DMS79 treated with DMSO at 0.1 percent for 48 hours (cell line): ENCODE results near the gene KRT39.
"Not testable (repeated sequence)": the region's sequence is repeated elsewhere in the genome, so short reads cannot be mapped to it uniquely, and the experiment has no call there.

Experiments used
- DNase-seq: peaks from one replicate; lab custom pipeline; 2025; lab: John Stamatoyannopoulos, UW

The KRT39 gene

DNA sequence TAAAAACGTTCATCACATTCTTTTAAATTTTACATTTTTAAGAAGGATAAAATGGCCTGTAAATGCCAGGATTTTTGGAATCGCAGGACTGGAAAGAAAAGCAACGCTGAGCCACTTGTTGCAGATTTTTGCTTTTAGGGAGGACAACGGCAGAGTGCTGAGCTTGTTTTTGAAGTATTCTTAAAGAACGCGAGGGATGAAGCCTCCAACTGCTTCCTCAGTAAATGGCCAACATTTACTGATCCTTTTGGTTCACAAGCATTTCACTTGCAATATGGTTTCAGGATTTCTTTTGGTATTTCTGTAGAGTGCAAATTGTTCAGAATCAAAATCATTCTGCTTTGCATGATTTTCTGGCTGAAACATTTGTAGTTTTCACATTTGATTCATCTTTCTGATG is 26.5 kb downstream of the KRT39 start:
- no peak for DNase-seq

DNA sequence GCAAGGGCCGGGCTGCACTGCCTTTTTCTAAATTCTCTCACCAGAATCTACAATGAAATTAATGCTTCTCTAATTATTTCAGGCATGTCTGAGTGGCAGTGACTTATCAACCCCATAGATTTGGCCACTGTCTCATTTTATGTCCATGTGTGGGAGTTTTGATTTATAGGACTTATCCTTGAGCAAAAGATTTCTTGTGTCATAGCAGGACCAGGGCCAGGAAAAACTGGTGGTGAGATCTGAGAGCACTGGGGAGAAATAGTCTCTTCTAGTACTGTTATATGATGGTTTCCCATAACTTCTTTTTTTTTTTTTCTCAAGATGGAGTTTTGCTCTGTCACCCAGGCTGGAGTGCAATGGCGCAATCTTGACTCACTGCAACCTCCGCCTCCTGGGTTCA is 27.8 kb downstream of the KRT39 start:
- no peak for DNase-seq

DNA sequence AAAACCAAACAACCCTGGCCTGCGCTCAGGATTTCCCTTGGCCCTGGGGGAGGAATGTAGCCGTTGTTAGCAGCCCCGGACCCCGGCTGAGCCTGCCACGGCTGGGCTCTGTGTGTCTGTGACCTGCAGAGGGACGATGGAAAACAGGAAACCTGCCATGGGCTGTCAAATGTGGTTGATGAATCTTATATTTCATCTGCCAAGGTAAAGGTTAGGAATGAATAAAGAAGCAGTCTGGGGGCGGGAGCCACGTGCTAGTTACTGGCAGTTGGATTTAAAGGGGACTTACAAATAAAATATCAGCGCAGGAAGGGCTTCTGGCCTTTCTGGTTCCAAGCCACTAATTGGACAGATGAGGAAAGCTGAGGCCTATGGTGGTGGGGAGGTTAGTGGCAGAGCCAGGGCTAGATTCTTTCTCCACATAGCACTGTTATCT is 29.3 kb downstream of the KRT39 start, which contains the start of gene KRT23:
KRT23 (minus strand) TSS at position 263 of the 436 bp plus-strand sequence. CDS start 1,043 bp downstream, outside the sequence.
- DNase-seq: no peak

DNA sequence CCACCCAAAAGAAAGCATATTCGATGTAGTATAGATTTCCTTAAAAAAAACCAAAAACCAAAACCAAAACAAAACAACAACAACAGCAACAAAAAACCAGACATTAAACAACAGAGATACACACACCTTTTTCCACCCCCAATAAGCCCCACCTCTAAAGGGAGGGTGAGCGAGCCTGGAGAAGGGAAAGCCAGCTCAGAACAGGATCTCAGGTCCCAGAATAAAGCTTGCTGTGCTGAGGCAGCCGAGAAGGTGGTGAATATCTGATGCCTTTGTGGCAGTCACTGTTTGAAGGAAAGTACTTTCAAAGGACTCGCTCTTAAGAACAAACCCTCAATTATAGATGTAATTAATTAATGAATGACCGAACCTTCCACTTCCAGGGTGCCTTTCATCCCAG is 29.8 kb downstream of the KRT39 start:
- no peak for DNase-seq

DNA sequence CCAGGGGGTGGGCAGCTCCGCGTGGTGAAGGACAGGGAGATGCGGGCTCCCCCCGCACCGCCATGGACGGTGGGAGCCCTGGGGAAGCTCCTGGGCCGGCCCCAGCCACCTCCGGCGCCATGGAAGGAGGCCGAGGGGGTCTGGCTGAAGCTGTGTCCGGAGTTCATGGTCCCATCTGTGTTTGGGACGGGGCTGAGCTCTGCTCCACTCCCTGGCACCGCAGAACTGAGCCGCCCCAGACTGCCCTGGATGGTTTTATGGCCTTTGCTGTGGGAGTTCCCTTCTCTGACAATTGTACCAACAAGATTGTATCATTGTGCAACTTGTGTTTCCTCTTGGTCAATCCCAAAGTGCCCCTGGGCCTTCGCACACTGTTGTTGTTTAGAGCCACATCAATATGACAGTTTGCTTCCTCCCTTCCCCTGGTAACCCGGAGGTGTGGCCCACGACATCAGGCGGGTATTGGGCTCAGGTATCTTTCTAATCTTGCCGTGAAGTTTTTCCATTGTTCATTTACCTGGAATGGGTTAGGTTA is 30.2 kb downstream of the KRT39 start:
- no peak for DNase-seq

DNA sequence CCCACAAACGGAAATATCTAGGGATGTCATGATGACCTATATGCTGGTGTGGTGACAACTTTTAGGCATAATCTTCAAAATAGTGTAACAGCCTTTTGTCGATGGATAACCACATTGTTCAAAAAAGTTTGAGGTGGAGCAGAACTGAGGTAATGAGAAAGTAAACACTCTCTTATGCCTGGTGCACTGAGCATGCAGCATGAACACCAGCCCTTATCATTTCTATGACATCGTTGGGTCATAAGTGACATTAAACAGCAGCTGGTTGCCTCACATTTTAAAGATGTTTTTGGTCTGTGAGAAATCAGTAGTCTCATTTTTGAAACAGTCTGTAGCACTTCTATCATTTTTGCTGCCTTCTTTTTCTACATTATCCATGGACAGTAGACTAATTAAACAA is 31.1 kb downstream of the KRT39 start:
- DNase-seq: no peak

DNA sequence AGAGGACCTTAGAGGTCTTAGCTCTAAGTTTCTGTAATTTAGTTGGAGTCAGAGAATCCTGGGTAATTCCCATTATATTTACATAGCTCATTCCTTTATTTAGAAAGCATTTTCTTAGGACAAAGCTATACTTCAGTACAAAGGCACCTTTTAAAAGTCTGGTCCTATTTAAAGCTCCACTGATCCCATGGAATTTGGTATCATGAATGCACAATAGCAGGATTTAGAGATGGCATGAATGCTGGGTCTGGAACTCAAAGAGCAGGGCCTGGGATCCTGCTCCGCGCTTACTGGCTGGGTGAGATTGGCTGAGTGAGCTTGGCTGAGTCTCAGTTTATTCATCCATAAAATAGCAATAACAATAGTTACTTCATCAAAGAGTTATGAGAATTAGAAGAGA is 34.1 kb downstream of the KRT39 start:
- no peak for DNase-seq

DNA sequence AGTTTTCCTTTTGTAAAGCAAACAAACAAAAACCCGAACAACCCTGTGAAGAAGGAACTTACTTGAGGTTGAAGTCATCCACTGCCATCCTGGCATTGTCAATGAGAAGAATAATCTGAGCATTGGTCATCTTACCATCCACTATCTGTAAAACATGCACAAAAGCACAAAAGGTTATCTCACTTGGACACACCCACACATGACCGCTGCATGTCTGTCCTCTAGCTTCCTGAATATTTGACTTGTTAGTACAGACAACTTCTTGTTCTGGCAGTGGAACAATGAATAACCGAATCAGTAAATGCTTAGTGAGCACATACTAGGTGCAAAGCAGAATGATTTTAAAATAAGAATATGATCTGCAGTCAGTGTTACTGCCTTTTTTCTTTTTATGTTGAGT is 35.4 kb downstream of the KRT39 start:
- no peak for DNase-seq

DNA sequence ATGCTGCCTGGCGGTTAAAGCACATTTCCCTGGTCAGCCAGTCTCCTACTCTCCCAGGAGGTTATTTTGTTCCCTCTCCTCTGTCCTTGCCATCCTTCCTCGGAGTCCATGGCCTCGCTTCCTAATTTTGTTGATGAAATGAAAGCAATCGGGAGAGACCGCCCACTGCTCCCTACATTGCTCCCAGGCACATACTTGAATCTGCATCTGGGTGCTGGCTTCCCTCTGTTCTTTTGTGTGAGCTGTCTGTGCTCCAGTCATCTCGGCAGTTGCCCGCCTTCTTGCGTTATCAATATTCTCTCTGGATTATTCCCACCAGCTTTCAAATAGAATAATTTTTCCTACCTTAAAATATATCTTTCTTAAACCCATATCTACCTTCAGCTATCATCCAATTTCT is 40.4 kb downstream of the KRT39 start:
- DNase-seq: no peak

DNA sequence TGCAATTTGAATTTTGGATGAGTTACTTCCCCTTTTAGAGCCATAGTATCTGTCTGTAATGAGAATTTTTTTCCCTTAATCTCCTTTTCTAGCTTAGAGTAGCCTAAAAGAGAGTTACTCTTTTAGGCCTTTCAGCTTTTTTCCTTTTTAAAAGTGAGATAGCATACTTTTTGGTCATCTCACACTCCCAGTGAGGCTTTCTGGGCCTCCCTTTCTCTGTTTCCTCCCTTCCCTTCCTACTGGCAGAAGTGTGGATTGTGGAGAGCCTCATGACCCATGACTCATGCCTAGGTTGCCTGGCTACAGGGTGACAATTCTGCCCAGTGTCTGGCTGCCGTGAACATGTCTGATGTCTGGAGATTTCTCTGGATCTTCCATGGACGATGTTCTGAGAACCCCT is 44.5 kb downstream of the KRT39 start:
- no peak for DNase-seq

DNA sequence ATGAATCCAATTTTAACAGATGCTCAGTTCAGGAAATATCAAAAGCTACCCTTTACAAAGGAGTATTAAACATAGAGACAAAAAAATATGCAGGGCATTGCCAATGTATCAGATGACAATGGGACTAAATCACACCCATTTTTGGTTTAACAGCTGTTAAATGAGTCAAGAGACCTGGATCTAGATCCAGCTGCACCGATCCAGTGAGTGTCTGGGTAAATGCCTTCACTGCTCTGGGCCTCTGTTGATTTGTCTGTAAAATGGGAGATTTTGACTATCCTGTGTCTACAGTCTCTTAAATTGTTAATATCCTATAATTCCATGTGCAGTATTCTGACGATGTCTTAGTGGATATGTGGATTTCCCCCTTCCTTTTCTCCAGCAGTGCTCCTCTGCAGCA is 45.7 kb downstream of the KRT39 start:
- DNase-seq: no peak

DNA sequence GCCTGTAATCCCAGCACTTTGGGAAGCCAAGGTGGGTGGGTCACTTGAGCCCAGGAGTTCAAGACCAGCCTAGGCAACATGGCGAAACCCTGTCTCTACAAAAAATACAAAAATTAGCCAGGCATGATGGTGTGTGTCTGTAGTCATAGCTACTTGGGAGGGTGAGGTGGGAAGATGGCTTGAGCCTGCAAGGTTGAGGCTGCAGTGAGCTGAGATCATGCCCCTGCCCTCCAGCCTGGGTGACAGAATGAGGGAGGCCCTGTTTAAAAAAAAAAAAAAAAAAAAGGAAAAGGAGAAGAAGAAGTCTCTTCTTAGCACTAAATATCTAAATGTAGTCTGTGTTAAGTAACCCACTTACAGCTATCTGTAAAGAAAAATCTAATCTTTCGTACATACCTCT is 49.6 kb downstream of the KRT39 start:
- not testable (repeated sequence) for DNase-seq

DNA sequence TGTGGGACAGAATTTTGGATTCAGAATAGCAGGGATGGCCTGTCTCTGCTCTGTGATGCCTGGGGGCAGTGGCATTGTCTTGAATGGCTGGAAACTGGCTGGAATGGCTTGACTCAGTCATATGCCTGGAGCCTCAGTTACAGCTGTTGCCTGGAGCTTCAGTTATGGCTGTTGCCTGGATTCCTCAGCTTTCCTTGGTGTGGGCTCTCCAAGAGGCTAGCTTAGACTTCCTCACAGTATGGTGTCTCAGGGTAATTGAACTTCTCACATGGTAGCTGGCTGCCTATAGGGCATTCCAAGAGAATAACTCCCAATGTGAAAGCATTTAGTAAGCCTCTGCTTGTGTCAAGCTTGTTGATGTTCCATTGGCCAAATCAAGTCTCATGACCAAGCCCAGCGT is 50.4 kb downstream of the KRT39 start:
- DNase-seq: no peak

DNA sequence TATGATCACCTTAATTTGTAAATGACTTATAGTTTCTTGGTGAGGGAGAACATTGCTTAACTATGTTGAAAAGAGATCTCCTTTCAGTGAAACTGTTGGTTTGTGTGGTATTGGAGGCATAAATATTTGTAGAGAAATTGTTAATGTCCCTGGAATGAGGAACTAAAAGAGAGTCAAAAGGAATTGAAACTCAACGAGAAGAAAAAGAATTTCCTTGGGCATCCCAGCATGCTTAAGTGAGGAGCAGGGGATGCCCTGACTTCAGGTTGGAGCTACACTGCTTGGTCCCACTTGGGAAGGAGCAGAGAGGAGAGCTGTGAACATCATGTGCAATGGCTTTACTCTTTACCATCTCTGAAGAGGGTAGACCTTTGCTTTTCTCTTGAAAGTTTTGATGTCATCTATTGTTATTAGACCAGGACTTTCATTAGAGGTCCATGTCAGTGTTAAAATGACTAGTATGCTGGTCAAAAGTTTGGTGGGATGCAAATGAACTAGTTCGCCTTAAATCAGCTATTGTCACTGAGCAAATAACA is 51.0 kb downstream of the KRT39 start:
- DNase-seq: no peak

DNA sequence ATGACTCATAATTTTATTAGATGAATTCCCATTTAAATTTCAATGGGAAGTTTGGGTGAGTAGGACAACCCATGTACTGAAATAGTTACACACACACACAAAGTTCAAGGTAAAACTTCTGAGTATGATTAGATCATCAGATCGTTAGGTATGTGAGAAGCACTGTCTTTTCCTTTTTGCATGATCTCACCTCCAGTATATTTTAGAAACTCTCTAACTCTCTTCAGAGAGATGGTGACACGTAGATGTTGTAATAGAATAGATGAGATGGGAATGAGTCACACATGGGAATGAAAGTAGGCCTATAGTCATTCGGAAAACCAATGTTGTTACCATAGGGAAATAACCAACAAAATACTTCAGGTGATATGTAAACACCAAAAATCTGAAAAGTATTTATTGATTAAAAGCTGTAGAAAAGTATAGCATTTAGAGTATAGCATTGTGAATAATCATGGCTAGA is 51.5 kb downstream of the KRT39 start:
- no peak for DNase-seq

DNA sequence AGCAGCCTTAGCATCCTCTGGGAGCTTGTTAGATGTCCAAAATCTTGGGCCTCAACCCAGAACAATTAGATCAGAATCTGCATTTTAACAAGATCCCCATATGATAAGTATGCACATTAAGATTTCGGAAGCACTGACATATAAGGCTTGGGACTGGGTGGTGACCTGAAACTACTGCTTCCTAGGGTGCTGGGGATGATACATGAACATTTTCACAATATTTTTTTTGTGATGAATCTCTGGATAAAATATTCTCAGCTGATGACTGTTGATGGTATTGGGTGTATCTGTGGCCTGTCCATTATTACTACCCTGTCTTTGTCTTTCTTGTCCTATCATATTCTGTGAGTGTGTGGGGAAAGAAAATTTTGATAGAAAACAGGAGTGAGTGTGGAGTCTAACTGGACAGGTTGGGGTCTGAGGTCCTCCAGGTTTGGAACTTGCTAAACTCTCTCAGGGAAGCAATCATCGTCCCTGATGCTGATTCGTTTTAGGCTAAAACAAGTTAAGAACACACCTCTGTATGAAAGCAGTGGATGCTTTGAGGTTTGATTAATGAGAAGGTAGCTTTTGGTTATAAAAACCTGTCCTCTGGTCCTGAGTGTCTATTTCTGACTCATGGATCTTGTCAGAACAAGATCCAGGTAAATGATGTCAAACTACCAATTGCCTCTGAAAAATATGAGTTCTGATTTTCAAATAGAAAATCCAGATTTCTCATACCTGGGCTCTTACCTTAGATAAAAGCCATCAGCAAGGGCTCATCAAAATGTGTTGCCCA is 52.5 kb downstream of the KRT39 start:
- DNase-seq: no peak

DNA sequence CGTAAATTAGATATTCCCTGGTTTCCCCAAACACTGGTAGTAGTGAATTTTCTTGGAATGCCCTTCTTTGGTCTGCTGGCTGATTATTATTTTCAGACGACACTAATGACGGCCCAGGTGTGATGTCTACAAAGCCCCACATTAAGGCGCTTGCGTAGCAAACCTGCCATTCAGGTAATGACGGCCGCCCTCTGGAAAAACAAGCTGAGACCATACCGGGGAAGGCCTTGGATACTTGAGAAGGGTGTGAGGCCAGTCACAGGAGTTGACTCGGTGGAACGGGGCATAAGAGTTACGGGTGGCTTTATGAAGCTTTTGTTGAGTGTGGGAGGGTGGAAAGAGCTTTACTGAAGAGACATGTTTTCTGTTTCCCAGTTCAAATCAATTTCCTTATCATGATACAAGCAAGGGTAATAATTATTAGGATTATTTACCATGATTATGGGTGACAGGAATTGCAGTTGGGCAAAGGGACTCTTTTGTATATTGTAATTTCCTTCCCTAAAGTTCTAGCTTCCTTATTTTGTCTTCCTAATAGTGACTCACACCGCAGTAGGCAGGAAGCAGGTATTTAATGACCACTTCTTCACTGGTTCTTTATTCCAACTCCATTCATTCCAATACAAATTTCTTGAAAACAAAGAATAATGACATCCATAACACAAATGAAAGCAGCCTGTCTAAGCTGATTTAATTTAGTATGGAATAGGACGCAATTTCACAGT is 54.1 kb downstream of the KRT39 start:
- DNase-seq: no peak

DNA sequence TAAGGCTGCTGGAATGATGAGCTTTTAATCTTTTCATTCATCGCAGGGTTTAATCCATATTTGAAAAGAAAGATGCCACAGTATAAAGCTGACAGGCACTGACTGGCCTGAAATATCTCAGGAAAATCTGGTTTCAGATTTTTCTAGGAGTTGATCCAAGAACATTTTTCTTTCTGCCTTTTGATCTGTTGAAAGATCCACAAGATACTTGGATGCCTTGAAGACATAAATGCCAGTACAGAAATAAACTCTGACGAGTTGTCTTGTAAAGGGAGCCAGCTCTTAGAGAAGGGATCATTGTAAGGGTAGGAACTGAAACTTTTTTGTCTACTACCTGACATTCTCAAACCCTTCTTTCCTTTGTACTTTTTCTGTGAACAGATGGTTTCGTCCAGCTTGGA is 56.3 kb downstream of the KRT39 start:
- DNase-seq: no peak

DNA sequence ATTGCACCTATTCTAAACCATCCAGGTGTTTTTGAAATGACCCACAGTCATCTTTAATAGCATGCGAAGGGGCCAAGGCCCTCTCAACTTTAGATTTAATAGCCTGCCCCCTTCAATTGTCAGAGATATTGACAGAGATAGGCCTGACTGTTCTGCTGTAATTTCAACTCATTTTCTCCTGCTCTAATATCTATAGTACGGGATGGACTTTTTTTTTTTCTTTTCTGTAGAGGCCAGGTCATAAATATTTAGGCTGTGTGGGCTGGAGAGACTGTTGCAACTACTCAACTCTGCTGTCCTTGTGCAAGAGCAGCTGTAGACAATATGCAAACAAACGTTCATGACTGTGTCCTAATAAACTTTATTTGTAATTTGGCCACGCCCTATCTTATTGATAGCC is 57.0 kb downstream of the KRT39 start:
- DNase-seq: peak; percentile 77

DNA sequence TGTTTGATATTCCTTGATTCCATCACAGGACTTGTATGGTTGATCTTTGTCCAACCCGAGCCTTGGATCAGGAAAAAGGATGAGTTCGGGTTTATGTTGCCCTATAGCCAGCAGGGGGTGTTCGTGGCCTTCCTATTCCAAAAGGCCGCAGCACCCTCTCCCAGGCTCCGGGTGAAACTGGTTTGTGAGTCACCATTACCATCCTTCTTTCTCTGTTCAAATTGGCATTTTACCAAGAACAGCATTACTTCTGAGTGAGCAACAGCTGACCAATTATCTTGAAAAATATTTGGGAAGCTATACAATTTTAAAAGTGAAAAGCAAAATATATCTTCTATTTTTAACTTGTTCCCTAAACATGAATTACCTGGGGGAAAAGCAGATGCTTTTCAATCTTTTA is 57.4 kb downstream of the KRT39 start:
- DNase-seq: peak; percentile 93
